PFSK-1 (cell line): ENCODE results near the gene HSPA12A.

Experiments
- FOXP2 ChIP-seq: optimal IDR thresholded peaks from 2 replicates; pipeline ENCODE3; 2011; ENCODE audit warnings: borderline replicate concordance, control low read depth, inconsistent platforms; ENCODE audit not compliant: insufficient read depth; ENCODE audit errors: extremely low read length, extremely low read depth
- POLR2AphosphoS5 ChIP-seq: IDR thresholded peaks from 2 replicates; pipeline ENCODE4 v1.6.1; 2012; ENCODE audit warnings: low read depth, mild to moderate bottlenecking, control low read depth, low read length, moderate library complexity
- SIN3A ChIP-seq: IDR thresholded peaks from 2 replicates; pipeline ENCODE4 v1.6.1; 2012; ENCODE audit warnings: mild to moderate bottlenecking, low read length, moderate library complexity, borderline replicate concordance; ENCODE audit not compliant: insufficient read depth
- TAF1 ChIP-seq: IDR thresholded peaks from 2 replicates; pipeline ENCODE4 v1.6.1; 2012; ENCODE audit warnings: low read length, control low read depth, borderline replicate concordance; ENCODE audit not compliant: insufficient read depth
- TF ChIP-seq, protein P1 (sequence below), 2 experiments: IDR thresholded peaks; 2 replicates each; pipeline versions ENCODE4 v1.6.1 to v1.8.0; 2011 to 2012; ENCODE audit warnings: low read depth in 2 of 2, low read length in 2 of 2, control low read depth in 1 of 2, inconsistent platforms in 1 of 2, mild to moderate bottlenecking in 1 of 2, moderate library complexity in 1 of 2; ENCODE audit not compliant: insufficient read depth in 1 of 2

HSPA12A gene

DNA sequence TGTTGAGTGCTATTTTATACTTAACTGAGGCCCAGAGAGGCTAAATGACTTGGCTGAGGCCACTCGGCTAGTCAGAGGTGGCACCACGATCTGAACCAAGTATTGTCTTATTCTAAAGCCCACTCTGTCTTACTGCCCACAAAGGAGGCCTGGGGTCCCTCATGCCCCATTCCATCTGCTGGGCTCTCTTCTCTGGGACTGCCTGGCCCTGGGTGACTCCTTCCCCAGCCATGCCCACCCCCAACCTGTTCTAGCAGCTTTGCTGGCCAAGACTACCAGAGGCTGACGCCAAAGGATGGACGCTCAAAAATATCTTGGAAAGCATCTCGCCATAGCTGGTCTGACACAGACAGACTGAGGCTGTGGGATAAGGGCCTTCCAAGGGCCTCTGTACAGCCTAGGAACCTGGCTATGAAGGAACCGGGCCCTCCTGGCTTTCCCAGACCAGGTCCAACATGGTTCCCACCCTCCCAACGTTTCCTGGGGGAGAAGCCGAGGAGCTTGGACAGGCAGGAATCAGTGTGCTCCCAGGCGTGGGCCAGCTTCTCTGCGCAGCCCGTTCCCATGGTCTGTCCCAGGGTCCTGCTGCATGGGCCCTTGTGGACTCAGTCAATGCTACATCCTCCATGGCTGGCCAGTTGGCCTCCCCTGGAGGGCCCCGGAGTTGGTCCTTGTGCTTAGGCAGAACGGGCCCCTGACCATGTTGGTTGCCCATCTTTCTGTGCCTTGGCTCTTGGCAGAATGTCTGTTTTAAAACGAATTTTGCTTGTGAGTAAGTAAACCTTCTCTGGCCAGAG lies 11.7 kb downstream of the HSPA12A start:
- no peak for TF ChIP-seq FOXP2
- TF ChIP-seq TAF1, result no peak
- TF ChIP-seq POLR2AphosphoS5, result no peak
- TF ChIP-seq, protein P1, sequence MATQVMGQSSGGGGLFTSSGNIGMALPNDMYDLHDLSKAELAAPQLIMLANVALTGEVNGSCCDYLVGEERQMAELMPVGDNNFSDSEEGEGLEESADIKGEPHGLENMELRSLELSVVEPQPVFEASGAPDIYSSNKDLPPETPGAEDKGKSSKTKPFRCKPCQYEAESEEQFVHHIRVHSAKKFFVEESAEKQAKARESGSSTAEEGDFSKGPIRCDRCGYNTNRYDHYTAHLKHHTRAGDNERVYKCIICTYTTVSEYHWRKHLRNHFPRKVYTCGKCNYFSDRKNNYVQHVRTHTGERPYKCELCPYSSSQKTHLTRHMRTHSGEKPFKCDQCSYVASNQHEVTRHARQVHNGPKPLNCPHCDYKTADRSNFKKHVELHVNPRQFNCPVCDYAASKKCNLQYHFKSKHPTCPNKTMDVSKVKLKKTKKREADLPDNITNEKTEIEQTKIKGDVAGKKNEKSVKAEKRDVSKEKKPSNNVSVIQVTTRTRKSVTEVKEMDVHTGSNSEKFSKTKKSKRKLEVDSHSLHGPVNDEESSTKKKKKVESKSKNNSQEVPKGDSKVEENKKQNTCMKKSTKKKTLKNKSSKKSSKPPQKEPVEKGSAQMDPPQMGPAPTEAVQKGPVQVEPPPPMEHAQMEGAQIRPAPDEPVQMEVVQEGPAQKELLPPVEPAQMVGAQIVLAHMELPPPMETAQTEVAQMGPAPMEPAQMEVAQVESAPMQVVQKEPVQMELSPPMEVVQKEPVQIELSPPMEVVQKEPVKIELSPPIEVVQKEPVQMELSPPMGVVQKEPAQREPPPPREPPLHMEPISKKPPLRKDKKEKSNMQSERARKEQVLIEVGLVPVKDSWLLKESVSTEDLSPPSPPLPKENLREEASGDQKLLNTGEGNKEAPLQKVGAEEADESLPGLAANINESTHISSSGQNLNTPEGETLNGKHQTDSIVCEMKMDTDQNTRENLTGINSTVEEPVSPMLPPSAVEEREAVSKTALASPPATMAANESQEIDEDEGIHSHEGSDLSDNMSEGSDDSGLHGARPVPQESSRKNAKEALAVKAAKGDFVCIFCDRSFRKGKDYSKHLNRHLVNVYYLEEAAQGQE (IDR thresholded peaks at IDR 0.05; ENCODE audit: insufficient read depth in 1 of 2, low read depth in 2 of 2, low read length in 2 of 2), result no peak
- no peak for TF ChIP-seq SIN3A

- TF ChIP-seq POLR2AphosphoS5 (no peak), FOXP2 (no peak), TAF1 (no peak), SIN3A (no peak)
- TF ChIP-seq, protein P1 (IDR thresholded peaks at IDR 0.05; ENCODE audit: insufficient read depth in 1 of 2, low read depth in 2 of 2, low read length in 2 of 2), result no peak
Observed at GRCh38 chr10:116729243-116729642, 13.1 kb downstream of the HSPA12A start.

GRCh38 chr10:116728526-116729096 lies 13.8 kb downstream of the HSPA12A start:
- no peak for TF ChIP-seq SIN3A

DNA sequence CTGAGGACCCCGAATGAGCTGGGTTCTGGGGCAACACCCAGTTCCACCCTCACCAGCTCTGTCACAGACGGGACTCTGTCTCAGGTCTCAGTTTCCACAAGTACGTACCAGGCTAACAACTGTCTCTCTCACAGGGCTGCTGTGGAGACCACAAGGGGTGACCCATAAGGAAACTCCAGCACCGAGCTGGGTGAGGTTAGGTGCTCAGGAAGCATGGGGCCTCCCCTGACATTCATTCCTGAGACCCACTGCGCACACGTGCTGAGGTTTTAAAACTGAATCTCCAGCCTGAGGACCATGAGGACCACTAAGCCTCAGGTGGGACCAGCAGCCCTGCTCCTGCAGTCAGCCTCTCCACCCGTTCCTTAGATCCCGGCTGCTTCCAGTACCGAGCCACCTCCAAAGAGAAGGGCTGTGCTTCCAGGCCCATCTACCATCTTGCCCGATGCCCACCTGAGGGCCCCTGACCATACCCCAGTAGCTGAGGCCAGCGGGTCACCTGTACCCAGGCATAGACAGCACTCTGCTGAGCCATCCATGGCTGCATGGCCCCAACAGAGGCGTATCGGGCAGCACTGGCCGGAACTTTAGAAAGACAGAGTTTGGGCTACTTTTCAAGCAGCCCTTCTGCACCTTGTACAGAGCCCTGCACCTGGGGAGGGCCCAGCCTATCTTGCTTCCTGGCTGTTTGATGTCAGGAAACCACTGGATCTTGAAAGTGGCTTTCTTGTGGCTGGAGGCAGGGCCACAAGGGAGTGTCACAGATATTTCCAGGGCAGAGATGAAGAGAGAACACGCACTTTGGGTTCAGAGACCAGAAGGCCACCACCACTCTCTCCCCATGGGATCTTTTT lies 18.7 kb downstream of the HSPA12A start:
- TF ChIP-seq FOXP2 (no peak), TAF1 (no peak), SIN3A (no peak), POLR2AphosphoS5 (no peak)
- TF ChIP-seq, protein P1 (IDR thresholded peaks at IDR 0.05; ENCODE audit: insufficient read depth in 1 of 2, low read depth in 2 of 2, low read length in 2 of 2), result no peak

GRCh38 chr10:116722736-116723427 lies 19.5 kb downstream of the HSPA12A start:
- TF ChIP-seq TAF1 (no peak), POLR2AphosphoS5 (no peak), SIN3A (no peak), FOXP2 (no peak)
- TF ChIP-seq, protein P1 (IDR thresholded peaks at IDR 0.05; ENCODE audit: insufficient read depth in 1 of 2, low read depth in 2 of 2, low read length in 2 of 2), result no peak
